Tibial nerve (tissue), 4 donors: Measurements from ENCODE around the gene CDH11. TPM values are rescaled to one million over a fixed set of nuclear protein-coding genes. Genes with fewer than 3 reads are reported as not detected.

Experiments used
- DNase-seq, 2 donors: peaks; one replicate each; pipeline ENCODE4 v3.0.0-alpha.2; 2019; ENCODE audit warnings: low spot score in 2 of 2
- H3K27ac ChIP-seq, 4 donors: fragments of 200-600 bp; sonication (generic) in 3 of 4; one replicate each; pipeline ENCODE4 v1.5.1; 2017 to 2019; ENCODE audit warnings: mild to moderate bottlenecking in 1 of 4
- H3K27me3 ChIP-seq, 2 donors: fragments of 200-600 bp; sonication (generic) in 1 of 2; one replicate each; pipeline versions ENCODE4 v1.5.1 to v1.6.0; 2017 to 2019
- H3K36me3 ChIP-seq, 3 donors: fragments of 200-600 bp; sonication (generic); one replicate each; pipeline ENCODE4 v1.5.1; 2018 to 2019
- H3K4me1 ChIP-seq, 4 donors: fragments of 200-600 bp; sonication (generic) in 3 of 4; one replicate each; pipeline ENCODE4 v1.5.1; 2017 to 2019
- H3K4me3 ChIP-seq, 4 donors: fragments of 200-600 bp; sonication (generic) in 3 of 4; one replicate each; pipeline ENCODE4 v1.5.1; 2017 to 2019; ENCODE audit warnings: mild to moderate bottlenecking in 1 of 4, moderate library complexity in 1 of 4
- H3K9me3 ChIP-seq, 4 donors: fragments of 200-600 bp; sonication (generic) in 3 of 4; one replicate each; pipeline ENCODE4 v1.5.1; 2017 to 2019
- CTCF ChIP-seq, 5 experiments: fragments of 200-600 bp in 3 of 5; fragments of 450-650 bp in 2 of 5; sonication (generic) in 3 of 5; IDR thresholded peaks; one replicate each; pipeline ENCODE4 v1.5.1; 2016 to 2019; ENCODE audit warnings: antibody characterized with exemption in 5 of 5, mild to moderate bottlenecking in 3 of 5, moderate library complexity in 2 of 5
- EP300 ChIP-seq, 2 donors: sonication (generic); formaldehyde crosslinking; IDR thresholded peaks; one replicate each; pipeline ENCODE4 v1.6.1; 2017; ENCODE audit warnings: antibody characterized with exemption in 2 of 2, mild to moderate bottlenecking in 1 of 2
- POLR2A ChIP-seq, 2 donors: fragments of 450-650 bp; IDR thresholded peaks; one replicate each; pipeline ENCODE4 v1.6.1; 2017; ENCODE audit warnings: antibody characterized with exemption in 2 of 2, mild to moderate bottlenecking in 2 of 2, moderate library complexity in 2 of 2
- WGBS, 2 donors: methylation state at CpG; one replicate each; pipeline ENCODE4 v1.1.5; 2018; 5-methylcytosine and 5-hydroxymethylcytosine counted together
- total RNA-seq, 4 donors: library from RNA; depleted of rRNA; stranded (reverse); fragments of >200 nt; gene quantifications; one replicate each; pipeline ENCODE4 v1.1.0, GENCODE V29; 2016

The CDH11 gene
- total RNA-seq, 4 donors from 2014 or later = 72.6 to 265 (median 98.1) TPM

- TF ChIP-seq CTCF (IDR thresholded peaks at IDR 0.05) (no peak), POLR2A (IDR thresholded peaks at IDR 0.05) (no peak), EP300 (IDR thresholded peaks at IDR 0.05) (no peak)
- Histone ChIP-seq H3K36me3 (peaks cover 0 to 47% (median 0%) of the 10 kb centered on the region in 3 donors), H3K9me3 (no peaks in the 10 kb centered on the region), H3K4me3 (no peak overlapping the region), H3K27me3 (no peaks in the 10 kb centered on the region), H3K4me1 (peaks cover 0 to 8% (median 3%) of the 10 kb centered on the region in 4 donors), H3K27ac (no peak overlapping the region)
- 86 to 89% methylated on average over 2 of the region's 2 CpGs for WGBS, 2 donors
- DNase-seq = no peak
Measured at GRCh38 chr16:64997751-64998150, 124.1 kb downstream of the CDH11 start.

- TF ChIP-seq CTCF (IDR thresholded peaks at IDR 0.05) (no peak), EP300 (IDR thresholded peaks at IDR 0.05) (no peak), POLR2A (IDR thresholded peaks at IDR 0.05) (no peak)
- no peak for DNase-seq
- Histone ChIP-seq H3K4me3 (no peak overlapping the region), H3K27ac (no peak overlapping the region), H3K36me3 (peaks cover 0 to 53% (median 0%) of the 10 kb centered on the region in 3 donors), H3K27me3 (no peaks in the 10 kb centered on the region), H3K4me1 (peaks cover 0 to 3% (median under 1%) of the 10 kb centered on the region in 4 donors), H3K9me3 (no peaks in the 10 kb centered on the region)
- 92 to 95% methylated on average over 9 of the region's 9 CpGs for WGBS, 2 donors
Measured at GRCh38 chr16:64997121-64997520, 124.7 kb downstream of the CDH11 start.

GRCh38 chr16:64996641-64997040, 125.2 kb downstream of the CDH11 start:
- Histone ChIP-seq H3K27me3 (no peaks in the 10 kb centered on the region), H3K4me1 (peaks cover 0 to 2% (median 0%) of the 10 kb centered on the region in 4 donors), H3K9me3 (no peaks in the 10 kb centered on the region), H3K36me3 (peaks cover 0 to 57% (median 0%) of the 10 kb centered on the region in 3 donors), H3K27ac (no peak overlapping the region), H3K4me3 (no peak overlapping the region)
- no peak for DNase-seq
- WGBS, 2 donors = 84 to 90% methylated on average over 5 of the region's 5 CpGs
- TF ChIP-seq POLR2A (IDR thresholded peaks at IDR 0.05) (no peak), EP300 (IDR thresholded peaks at IDR 0.05) (no peak), CTCF (IDR thresholded peaks at IDR 0.05) (no peak)

GRCh38 chr16:64993464-64993863, 128.4 kb downstream of the CDH11 start:
- no peaks in the 10 kb centered on the region for H3K9me3 ChIP-seq
- no peak overlapping the region for H3K27ac ChIP-seq
- H3K4me3 ChIP-seq = no peak overlapping the region
- 26 to 36% methylated on average over 2 of the region's 2 CpGs for WGBS, 2 donors
- peaks cover 0 to 11% (median 0%) of the 10 kb centered on the region in 4 donors for H3K4me1 ChIP-seq
- no peak for DNase-seq
- no peaks in the 10 kb centered on the region for H3K27me3 ChIP-seq
- peaks cover 0 to 66% (median 0%) of the 10 kb centered on the region in 3 donors for H3K36me3 ChIP-seq
- TF ChIP-seq EP300 (IDR thresholded peaks at IDR 0.05) = no peak
- no peak for TF ChIP-seq POLR2A (IDR thresholded peaks at IDR 0.05)
- no peak for TF ChIP-seq CTCF (IDR thresholded peaks at IDR 0.05)

- TF ChIP-seq CTCF (IDR thresholded peaks at IDR 0.05) = no peak
- TF ChIP-seq EP300 (IDR thresholded peaks at IDR 0.05) = no peak
- no peaks in the 10 kb centered on the region for H3K27me3 ChIP-seq
- DNase-seq = no peak
- no peak overlapping the region for H3K4me3 ChIP-seq
- H3K27ac ChIP-seq = no peak overlapping the region
- 36 to 50% methylated on average over 1 of the region's 1 CpG for WGBS, 2 donors
- H3K9me3 ChIP-seq = no peaks in the 10 kb centered on the region
- peaks cover 0 to 11% (median 0%) of the 10 kb centered on the region in 4 donors for H3K4me1 ChIP-seq
- H3K36me3 ChIP-seq = peaks cover 0 to 67% (median 0%) of the 10 kb centered on the region in 3 donors
Measured at GRCh38 chr16:64991001-64991400, 130.9 kb downstream of the CDH11 start.
